HL-60 (cell line): ENCODE results near the gene MS4A4E.

ENCODE experiments used
- CTCF ChIP-seq: IDR thresholded peaks from one replicate; pipeline ENCODE4 v1.5.1; 2011; ENCODE audit warnings: low read length, control low read depth, inconsistent platforms; ENCODE audit not compliant: insufficient read depth
- GABPA ChIP-seq: IDR thresholded peaks from 2 replicates; pipeline ENCODE4 v1.6.1; 2012; ENCODE audit warnings: low read depth
- POLR2AphosphoS5 ChIP-seq: IDR thresholded peaks from 2 replicates; pipeline ENCODE4 v1.6.1; 2012; ENCODE audit warnings: low read depth
- REST ChIP-seq: IDR thresholded peaks from 2 replicates; pipeline ENCODE4 v1.6.1; 2012; ENCODE audit warnings: low read depth; ENCODE audit not compliant: insufficient replicate concordance
- SPI1 ChIP-seq: IDR thresholded peaks from 2 replicates; pipeline ENCODE4 v1.6.1; 2012; ENCODE audit warnings: low read depth, mild to moderate bottlenecking, borderline replicate concordance

GRCh38 chr11:60263402-60263801, 20.5 kb upstream of the MS4A4E start:
- no peak for TF ChIP-seq CTCF
- peak; percentile 62; the same call in 1 of the 2 replicates for TF ChIP-seq SPI1
- no peak for TF ChIP-seq REST
- TF ChIP-seq POLR2AphosphoS5, result no peak
- TF ChIP-seq GABPA, result no peak
